Loucy (cell line): ENCODE results near the gene PKP3.

ENCODE experiments used
- CTCF ChIP-seq: fragments of 200-600 bp; sonication (generic); conservative IDR thresholded peaks from 2 replicates; pipeline ENCODE4 v1.5.1; 2014; ENCODE audit warnings: mild to moderate bottlenecking, antibody characterized with exemption, low read length
- EZH2phosphoT487 ChIP-seq: fragments of 200-600 bp; IDR thresholded peaks from 2 replicates; pipeline ENCODE4 v1.6.1; 2018; ENCODE audit warnings: antibody characterized with exemption, mild to moderate bottlenecking, moderate library complexity, borderline replicate concordance

GRCh38 chr11:419248-420005 lies 25.4 kb downstream of the PKP3 start:
- TF ChIP-seq CTCF (no peak), EZH2phosphoT487 (no peak)
